Esophagus squamous epithelium (tissue), 5 donors: ENCODE results near the gene PIK3CG. TPM values are rescaled to one million over a fixed set of nuclear protein-coding genes. Genes with fewer than 3 reads are reported as not detected.
"Not testable (repeated sequence)": the region's sequence is repeated elsewhere in the genome, so short reads cannot be mapped to it uniquely, and the experiment has no call there.

ENCODE experiments used
- DNase-seq: peaks from one replicate; lab custom pipeline; 2025; lab: John Stamatoyannopoulos, UW
- H3K27ac ChIP-seq, 4 donors: fragments of 200-600 bp; sonication (generic); one replicate each; pipeline ENCODE4 v1.5.1; 2016 to 2019; ENCODE audit warnings: mild to moderate bottlenecking in 1 of 4
- H3K27me3 ChIP-seq, 4 donors: fragments of 200-600 bp; sonication (generic); 1 replicate in 3 of 4; 2 replicates in 1 of 4; pipeline versions ENCODE4 v1.5.1 to v1.6.0; 2017 to 2021; ENCODE audit warnings: antibody characterized with exemption in 1 of 4
- H3K36me3 ChIP-seq, 3 donors: fragments of 200-600 bp; sonication (generic); one replicate each; pipeline ENCODE4 v1.5.1; 2016 to 2019
- H3K4me1 ChIP-seq, 3 donors: fragments of 200-600 bp; sonication (generic); one replicate each; pipeline ENCODE4 v1.5.1; 2017 to 2019
- H3K4me3 ChIP-seq, 4 donors: fragments of 200-600 bp; sonication (generic); 1 replicate in 3 of 4; 2 replicates in 1 of 4; pipeline ENCODE4 v1.5.1; 2016 to 2019; ENCODE audit warnings: mild to moderate bottlenecking in 2 of 4, moderate library complexity in 1 of 4
- H3K9me3 ChIP-seq, 3 donors: fragments of 200-600 bp; sonication (generic); one replicate each; pipeline ENCODE4 v1.5.1; 2016 to 2019
- POLR2A ChIP-seq, 4 donors: fragments of 450-650 bp; IDR thresholded peaks; one replicate each; pipeline ENCODE4 v1.6.1; 2017; ENCODE audit warnings: antibody characterized with exemption in 4 of 4, mild to moderate bottlenecking in 4 of 4, moderate library complexity in 3 of 4
- WGBS, 2 donors: methylation state at CpG; one replicate each; pipeline ENCODE4 v1.1.5; 2018; 5-methylcytosine and 5-hydroxymethylcytosine counted together
- intact Hi-C: fragments of 100-400 bp; cut with DNase I; formaldehyde crosslinking; loops from one replicate; pipeline ENCODE4 v1.15.0; 2022
- total RNA-seq, 4 donors: library from RNA; depleted of rRNA; stranded (reverse); fragments of >200 nt; gene quantifications; one replicate each; pipeline ENCODE4 v1.1.0, GENCODE V29; 2016
- TF ChIP-seq, protein P1 (sequence below), 6 experiments: fragments of 450-650 bp in 4 of 6; fragments of 200-600 bp in 2 of 6; sonication (generic) in 2 of 6; IDR thresholded peaks; one replicate each; pipeline ENCODE4 v1.5.1; 2016 to 2019; ENCODE audit warnings: antibody characterized with exemption in 6 of 6, mild to moderate bottlenecking in 4 of 6, moderate library complexity in 4 of 6
- donor health status: DM: yes; HTN: yes; CAD: no.

The PIK3CG gene
- total RNA-seq, 4 donors from 2014 or later: 1.3 to 6.1 (median 2.5) TPM

DNA sequence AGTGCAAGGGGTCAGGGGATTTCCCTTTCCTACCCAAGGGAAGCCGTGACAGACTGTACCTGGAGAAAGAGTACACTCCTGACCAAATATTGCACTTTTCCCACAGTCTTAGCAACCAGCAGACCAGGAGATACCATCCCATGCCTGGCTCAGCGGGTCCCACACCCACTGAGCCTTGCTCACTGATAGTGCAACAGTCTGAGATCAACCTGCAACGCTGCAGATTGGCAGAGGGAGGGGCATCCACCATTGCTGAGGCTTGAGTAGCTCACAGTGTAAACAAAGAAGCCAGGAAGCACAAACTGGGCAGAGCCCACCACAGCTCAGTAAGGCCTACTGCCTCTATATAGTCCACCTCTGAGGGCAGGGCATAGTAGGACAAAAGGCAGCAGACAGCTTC is 53.9 kb downstream of the PIK3CG start:
- H3K9me3 ChIP-seq: no peaks in the 10 kb centered on the region
- H3K27me3 ChIP-seq: no peaks in the 10 kb centered on the region
- no peak overlapping the region for H3K27ac ChIP-seq
- DNase-seq: no peak
- H3K4me3 ChIP-seq: no peak overlapping the region
- TF ChIP-seq, protein P1, sequence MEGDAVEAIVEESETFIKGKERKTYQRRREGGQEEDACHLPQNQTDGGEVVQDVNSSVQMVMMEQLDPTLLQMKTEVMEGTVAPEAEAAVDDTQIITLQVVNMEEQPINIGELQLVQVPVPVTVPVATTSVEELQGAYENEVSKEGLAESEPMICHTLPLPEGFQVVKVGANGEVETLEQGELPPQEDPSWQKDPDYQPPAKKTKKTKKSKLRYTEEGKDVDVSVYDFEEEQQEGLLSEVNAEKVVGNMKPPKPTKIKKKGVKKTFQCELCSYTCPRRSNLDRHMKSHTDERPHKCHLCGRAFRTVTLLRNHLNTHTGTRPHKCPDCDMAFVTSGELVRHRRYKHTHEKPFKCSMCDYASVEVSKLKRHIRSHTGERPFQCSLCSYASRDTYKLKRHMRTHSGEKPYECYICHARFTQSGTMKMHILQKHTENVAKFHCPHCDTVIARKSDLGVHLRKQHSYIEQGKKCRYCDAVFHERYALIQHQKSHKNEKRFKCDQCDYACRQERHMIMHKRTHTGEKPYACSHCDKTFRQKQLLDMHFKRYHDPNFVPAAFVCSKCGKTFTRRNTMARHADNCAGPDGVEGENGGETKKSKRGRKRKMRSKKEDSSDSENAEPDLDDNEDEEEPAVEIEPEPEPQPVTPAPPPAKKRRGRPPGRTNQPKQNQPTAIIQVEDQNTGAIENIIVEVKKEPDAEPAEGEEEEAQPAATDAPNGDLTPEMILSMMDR (IDR thresholded peaks at IDR 0.05): no peak
- no peak for TF ChIP-seq POLR2A (IDR thresholded peaks at IDR 0.05)
- intact Hi-C loops: no loop called here
- 80% methylated on average over 1 of the region's 3 CpGs; no CpG with 5 or more reads in 1 of the 2 donors for WGBS, 2 donors
- H3K4me1 ChIP-seq: no peaks in the 10 kb centered on the region
- no peaks in the 10 kb centered on the region for H3K36me3 ChIP-seq

DNA sequence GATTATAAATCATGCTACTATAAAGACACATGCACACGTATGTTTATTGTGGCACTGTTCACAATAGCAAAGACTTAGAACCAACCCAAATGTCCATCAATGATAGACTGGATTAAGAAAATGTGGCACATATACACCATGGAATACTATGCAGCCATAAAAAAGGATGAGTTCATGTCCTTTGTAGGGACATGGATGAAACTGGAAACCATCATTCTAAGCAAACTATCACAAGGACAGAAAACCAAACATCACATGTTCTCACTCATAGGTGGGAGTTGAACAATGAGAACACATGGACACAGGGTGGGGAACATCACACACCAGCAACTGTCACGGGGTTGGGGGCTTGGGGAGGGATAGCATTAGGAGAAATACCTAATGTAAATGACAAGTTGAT is 59.4 kb downstream of the PIK3CG start:
- WGBS, 2 donors: 69 to 75% methylated on average over 1 to 2 of the region's 2 CpGs
- H3K4me3 ChIP-seq, H3K27me3 ChIP-seq, DNase-seq, H3K4me1 ChIP-seq, H3K9me3 ChIP-seq, intact Hi-C loops, H3K36me3 ChIP-seq, H3K27ac ChIP-seq: not testable (repeated sequence)

DNA sequence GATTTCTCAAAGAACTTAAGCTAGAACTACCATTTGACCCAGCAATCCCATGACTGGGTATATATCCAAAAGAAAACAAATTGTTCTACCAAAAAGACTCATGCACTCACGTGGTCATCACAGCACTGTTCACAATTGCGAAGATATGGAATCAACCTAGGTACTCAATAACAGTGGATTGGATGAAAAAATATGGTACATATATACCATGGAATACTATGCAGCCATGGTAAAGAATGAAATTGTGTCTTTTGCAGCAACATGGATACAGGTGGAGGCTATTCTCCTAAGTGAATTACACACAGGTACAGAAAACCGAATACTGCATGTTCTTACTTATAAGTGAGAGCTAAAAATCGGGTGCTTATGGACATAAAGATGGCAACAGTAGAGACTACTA is 61.8 kb downstream of the PIK3CG start:
- TF ChIP-seq, protein P1 (IDR thresholded peaks at IDR 0.05): no peak
- no peak for TF ChIP-seq POLR2A (IDR thresholded peaks at IDR 0.05)
- no peaks in the 10 kb centered on the region for H3K36me3 ChIP-seq
- no peak for DNase-seq
- 72 to 75% methylated on average over 4 of the region's 4 CpGs for WGBS, 2 donors
- H3K4me1 ChIP-seq: no peaks in the 10 kb centered on the region
- no peak overlapping the region for H3K27ac ChIP-seq
- no peaks in the 10 kb centered on the region for H3K27me3 ChIP-seq
- no peaks in the 10 kb centered on the region for H3K9me3 ChIP-seq
- no peak overlapping the region for H3K4me3 ChIP-seq
- intact Hi-C loops: no loop called here

DNA sequence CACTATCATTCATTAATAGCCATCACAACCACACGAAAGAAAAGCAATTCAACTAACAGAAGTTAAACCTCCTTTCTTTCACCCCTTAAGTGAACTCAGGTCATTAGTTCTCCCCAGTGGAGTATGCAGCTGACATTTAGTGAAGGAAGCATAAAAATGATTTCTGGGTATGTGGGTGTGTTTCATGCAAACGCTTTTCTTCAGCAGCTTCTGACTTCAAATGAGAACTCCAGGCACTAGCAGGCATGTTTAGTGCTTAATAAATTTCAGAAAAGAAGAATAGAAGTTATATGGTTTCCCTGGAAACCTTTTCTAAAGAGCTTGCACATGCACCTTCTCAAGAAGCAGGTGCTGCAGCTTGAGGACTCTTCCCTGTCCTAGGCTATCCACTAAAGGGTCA is 62.5 kb downstream of the PIK3CG start:
- H3K36me3 ChIP-seq: no peaks in the 10 kb centered on the region
- DNase-seq: no peak
- H3K4me1 ChIP-seq: no peaks in the 10 kb centered on the region
- H3K27ac ChIP-seq: no peak overlapping the region
- no peak overlapping the region for H3K4me3 ChIP-seq
- H3K27me3 ChIP-seq: no peaks in the 10 kb centered on the region
- intact Hi-C loops: no loop called here
- WGBS, 2 donors: 35 to 48% methylated on average over 2 of the region's 2 CpGs
- no peaks in the 10 kb centered on the region for H3K9me3 ChIP-seq
- TF ChIP-seq POLR2A (IDR thresholded peaks at IDR 0.05): no peak
- TF ChIP-seq, protein P1 (IDR thresholded peaks at IDR 0.05): no peak

DNA sequence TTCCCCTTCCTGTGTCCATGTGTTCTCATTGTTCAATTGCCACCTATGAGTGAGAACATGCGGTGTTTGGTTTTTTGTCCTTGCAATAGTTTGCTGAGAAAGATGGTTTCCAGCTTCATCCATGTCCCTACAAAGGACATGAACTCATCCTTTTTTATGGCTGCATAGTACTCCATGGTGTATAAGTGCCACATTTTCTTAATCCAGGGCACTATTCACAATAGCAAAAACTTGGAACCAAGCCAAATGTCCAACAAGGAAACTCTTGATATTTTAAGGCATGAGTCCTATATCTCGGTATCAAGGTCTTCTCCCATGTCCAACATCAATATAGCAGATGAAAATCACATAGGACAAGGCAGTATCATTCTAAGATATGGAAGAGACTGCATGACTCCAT is 64.5 kb downstream of the PIK3CG start:
- intact Hi-C loops, H3K4me3 ChIP-seq, H3K36me3 ChIP-seq, H3K9me3 ChIP-seq, H3K27ac ChIP-seq, DNase-seq, H3K27me3 ChIP-seq, H3K4me1 ChIP-seq: not testable (repeated sequence)
- WGBS, 2 donors: 72 to 90% methylated on average over 1 to 2 of the region's 2 CpGs

DNA sequence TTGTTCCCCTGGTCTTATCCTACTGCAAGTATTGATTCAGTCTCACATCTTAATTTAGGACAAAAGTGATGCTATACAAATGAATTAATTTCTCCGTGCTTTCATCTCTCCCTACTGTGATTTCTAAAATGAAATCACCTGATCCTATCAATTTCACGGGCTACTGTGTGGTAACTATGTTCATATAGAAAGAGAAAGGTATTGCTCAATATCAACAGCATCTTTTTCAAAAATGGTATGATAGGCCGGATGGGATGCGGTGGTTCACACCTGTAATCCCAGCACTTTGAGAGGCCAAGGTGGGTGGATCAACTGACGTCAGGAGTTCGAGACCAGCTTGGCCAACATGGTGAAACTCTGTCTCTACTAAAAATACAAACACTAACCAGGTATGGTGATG is 71.2 kb downstream of the PIK3CG start:
- no peak for DNase-seq
- H3K9me3 ChIP-seq: no peaks in the 10 kb centered on the region
- intact Hi-C loops: no loop called here
- no peak overlapping the region for H3K4me3 ChIP-seq
- TF ChIP-seq, protein P1 (IDR thresholded peaks at IDR 0.05): no peak
- TF ChIP-seq POLR2A (IDR thresholded peaks at IDR 0.05): no peak
- no peak overlapping the region for H3K27ac ChIP-seq
- H3K4me1 ChIP-seq: no peaks in the 10 kb centered on the region
- H3K27me3 ChIP-seq: no peaks in the 10 kb centered on the region
- 79 to 86% methylated on average over 6 of the region's 6 CpGs for WGBS, 2 donors
- H3K36me3 ChIP-seq: no peaks in the 10 kb centered on the region

DNA sequence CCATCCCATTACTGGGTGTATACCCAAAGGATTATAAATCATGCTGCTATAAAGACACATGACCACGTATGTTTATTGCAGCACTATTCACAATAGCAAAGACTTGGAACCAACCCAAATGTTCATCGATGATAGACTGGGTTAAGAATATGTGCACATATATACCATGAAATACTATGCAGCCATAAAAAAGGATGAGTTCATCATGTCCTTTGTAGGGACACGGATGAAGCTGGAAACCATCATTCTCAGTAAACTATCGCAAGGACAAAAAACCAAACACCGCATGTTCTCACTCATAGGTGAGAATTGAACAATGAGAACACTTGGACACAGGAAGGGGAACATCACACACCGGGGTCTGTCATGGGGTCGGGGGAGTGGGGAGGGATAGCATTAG is 73.0 kb downstream of the PIK3CG start:
- intact Hi-C loops, H3K4me3 ChIP-seq, H3K27me3 ChIP-seq, H3K27ac ChIP-seq, H3K36me3 ChIP-seq, DNase-seq, H3K9me3 ChIP-seq, H3K4me1 ChIP-seq: not testable (repeated sequence)
- WGBS, 2 donors: 76 to 91% methylated on average over 7 of the region's 7 CpGs
